GM19035 (cell line): ENCODE data around the gene PRKD2.
A peak's percentile ranks its signal among the peaks of the same experiment; 100 is the strongest.
"Not testable (repeated sequence)": the region's sequence is repeated elsewhere in the genome, so short reads cannot be mapped to it uniquely, and the experiment has no call there.

ENCODE experiments used
- ATAC-seq: cut with Tn5 transposase; IDR thresholded peaks from one replicate; pipeline ENCODE4 v1.9.1; 2021; ENCODE audit not compliant: unreplicated experiment

Gene PRKD2

DNA sequence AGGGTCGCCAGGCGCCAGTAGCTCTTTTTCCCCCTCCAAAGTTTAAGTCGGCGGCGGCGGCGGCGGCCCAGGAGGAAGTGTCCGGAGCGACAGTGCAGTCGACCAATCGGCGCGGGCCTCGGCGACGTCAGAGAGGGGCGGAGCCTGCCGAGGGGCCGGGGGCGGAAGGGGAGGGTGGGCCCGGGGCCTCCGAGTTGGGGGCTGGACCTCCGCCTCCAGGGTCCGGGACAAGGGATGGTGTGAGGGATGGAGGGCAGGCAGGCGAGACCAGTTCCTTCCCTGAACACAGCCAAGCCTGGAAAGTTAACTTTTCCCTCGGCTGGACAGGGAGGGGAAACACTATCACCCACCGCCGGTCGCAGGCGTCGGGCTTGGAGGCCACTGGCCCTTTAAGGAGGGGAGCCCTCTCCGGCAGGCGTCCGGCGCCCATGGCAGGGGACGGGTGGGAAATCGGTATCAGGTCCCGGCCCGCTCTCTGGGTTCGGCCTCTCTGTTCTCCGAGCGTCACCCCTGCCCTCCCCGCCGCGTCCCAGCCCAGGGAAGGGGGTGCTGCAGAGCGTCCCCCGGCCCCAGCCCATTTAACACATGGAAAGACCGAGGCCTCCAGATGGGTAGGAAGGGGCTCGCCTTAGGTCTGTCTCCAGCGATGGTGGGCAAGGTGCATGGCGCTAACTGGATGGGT is at the start of gene PRKD2:
Gene PRKD2, minus strand, starts transcription at position 81 of the 682 bp plus-strand sequence. CDS start 744 bp downstream, outside the sequence.
- peak; percentile 38 for ATAC-seq

DNA sequence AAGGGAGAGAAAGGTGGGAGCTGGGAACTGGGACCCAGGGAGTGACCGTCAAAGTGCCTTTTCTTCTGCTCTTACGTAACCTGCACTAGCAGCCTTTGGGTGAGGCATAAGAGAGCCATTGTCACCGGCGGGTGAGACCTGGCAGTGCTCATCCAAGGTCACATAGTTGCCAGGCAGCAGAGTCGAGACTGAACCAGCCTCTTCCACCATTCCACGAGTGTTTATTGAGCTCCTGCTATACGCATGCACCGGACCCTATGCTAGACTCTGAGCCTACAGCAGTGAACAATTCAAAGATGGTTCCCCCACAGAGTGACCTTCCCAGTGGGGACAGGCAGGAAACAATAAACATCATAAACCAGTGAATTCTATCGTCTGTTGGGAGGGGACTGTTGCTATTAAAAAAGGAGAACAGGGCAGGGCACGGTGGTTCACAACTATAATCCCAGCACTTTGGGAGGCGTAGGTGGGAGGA is 47.9 kb upstream of the PRKD2 start:
- ATAC-seq, result no peak

DNA sequence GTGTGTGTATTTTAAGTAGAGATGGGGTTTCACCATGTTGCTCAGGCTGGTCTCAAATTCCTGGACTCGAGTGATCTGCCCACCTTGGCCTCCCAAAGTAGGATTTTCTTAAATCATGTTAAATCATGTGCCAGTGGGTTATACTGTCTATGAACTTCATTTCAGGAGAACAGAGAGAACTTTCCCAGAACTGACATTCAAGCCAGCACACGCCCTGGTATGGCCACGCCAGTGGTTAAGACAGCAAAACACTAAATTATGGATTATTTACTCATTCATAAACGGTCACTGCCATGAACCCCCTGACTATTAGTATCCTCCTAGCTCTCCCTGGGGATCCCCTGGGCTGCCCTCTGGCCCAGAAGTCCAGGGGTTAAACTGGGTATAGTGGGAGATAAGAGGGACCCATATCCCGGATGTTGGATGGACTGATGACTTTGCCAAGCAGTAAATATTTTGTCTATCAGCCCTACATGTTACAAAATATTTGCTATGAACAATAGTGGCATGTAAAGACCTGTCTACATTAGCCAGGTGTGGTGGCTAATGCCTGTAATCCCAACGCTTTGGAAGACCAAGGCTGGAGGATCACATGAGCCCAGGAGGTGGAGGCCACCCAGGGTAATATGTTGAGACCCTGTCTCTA is 45.5 kb upstream of the PRKD2 start:
- no peak for ATAC-seq

DNA sequence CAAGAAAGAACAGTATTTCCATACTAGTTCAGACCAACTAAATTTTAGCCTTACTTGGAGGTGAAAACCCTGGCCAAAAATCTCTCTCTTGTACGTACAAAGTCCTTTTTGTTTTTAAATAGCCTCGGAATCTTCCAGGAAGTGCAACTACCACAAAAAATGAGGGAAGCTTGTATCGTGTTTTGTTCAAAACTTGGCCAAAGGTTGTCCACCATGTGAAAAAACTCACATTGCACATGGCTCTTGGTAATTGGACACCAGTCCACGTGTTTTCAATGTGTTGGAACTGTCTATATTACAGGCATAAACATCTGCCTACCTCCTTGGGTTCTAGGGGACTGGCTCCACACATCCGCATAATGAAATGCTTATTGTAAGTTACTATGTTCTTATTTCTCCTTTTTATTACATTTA is 44.5 kb upstream of the PRKD2 start:
- ATAC-seq, result no peak

DNA sequence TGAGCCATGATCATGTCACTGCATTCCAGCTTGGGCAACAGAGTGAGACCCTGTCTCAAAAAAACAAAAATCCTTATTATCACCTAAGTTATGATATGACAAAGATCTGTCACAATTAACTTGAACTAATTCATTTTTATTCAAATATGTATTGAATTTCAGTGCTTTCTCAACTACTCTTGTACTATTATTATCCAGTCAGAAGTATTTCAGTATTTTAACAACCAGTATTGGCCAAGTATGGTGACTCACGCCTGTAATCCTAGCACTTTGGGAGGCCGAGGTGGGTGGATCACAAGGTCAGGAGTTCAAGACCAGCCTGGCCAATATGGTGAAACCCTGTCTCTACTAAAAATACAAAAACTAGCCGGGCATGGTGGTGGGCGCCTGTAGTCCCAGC is 44.0 kb upstream of the PRKD2 start:
- ATAC-seq, result not testable (repeated sequence)

DNA sequence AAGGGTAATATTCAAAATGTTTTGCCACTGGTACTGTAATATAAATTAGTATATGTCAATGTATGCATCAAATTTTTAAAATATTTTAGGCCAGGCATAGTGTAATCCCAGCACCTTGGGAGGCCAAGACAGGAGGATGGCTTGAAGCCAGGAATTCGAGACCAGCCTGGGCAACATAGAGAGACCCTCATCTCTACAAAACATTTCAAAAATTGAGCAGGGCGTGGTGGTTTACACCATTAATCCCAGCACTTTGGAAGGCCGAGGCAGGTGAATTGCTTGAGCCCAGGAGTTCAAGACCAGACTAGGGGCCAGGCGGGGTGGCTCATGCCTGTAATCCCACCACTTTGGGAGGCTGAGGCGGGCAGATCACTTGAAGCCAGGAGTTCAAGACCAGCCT is 43.4 kb upstream of the PRKD2 start:
- no peak for ATAC-seq

DNA sequence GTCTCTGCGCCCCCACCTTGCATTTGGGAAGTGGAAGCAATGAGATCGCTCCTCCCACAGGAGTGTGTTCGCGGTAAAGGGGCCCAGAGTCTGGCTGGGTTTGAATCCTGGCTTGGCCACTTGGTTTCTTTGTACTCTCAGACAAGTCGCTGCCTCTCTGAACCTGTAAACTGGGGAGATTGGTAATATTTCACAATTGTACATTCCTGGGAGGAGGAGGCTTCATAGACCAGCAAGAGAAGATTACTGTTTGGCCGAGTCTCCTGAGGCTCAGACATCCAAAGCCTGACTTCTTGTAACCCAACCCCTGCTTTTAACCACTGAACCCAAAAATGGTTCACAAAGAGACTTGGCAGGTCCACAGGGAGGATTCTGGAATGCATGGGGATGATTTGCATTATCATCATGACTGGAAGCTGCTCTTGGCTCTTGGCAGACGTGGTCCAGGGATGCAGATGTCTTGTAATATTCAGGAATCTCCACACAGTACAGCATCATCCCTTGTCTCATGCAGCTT is 43.0 kb upstream of the PRKD2 start:
- ATAC-seq, result no peak

DNA sequence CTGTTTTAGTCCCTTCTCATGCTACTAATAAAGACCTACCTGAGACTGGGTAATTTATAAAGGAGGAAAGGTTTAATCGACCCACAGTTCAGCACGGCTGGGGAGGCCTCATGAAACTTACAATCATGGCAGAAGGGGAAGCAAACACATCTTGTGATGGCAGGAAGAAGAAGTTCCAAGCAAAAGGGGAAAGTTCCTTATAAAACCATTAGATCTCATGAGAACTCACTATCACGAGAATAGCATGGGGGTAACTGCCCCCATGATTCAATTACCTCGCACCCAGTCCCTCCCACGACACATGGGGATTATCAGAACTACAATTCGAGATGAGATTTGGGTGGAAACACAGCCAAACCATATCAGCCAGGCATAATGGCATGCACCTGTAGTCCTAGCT is 42.3 kb upstream of the PRKD2 start:
- no peak for ATAC-seq

DNA sequence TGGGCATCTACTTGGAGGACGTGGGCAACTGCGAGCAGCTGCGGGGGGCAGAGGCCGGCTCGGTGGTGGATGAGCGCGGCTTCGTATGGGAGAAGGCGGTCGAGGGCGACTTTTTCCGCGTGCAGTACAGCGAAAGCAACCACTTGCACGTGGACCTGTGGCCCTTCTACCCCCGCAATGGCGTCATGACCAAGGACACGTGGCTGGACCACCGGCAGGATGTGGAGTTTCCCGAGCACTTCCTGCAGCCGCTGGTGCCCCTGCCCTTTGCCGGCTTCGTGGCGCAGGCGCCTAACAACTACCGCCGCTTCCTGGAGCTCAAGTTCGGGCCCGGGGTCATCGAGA is 39.6 kb upstream of the PRKD2 start:
- no peak for ATAC-seq

DNA sequence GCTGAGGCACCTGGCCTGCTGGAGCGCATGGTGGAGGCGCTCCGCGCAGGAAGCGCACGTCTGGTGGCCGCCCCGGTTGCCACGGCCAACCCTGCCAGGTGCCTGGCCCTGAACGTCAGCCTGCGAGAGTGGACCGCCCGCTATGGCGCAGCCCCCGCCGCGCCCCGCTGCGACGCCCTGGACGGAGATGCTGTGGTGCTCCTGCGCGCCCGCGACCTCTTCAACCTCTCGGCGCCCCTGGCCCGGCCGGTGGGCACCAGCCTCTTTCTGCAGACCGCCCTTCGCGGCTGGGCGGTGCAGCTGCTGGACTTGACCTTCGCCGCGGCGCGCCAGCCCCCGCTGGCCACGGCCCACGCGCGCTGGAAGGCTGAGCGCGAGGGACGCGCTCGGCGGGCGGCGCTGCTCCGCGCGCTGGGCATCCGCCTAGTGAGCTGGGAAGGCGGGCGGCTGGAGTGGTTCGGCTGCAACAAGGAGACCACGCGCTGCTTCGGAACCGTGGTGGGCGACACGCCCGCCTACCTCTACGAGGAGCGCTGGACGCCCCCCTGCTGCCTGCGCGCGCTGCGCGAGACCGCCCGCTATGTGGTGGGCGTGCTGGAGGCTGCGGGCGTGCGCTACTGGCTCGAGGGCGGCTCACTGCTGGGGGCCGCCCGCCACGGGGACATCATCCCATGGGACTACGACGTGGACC is 39.1 kb upstream of the PRKD2 start:
- ATAC-seq, result no peak

DNA sequence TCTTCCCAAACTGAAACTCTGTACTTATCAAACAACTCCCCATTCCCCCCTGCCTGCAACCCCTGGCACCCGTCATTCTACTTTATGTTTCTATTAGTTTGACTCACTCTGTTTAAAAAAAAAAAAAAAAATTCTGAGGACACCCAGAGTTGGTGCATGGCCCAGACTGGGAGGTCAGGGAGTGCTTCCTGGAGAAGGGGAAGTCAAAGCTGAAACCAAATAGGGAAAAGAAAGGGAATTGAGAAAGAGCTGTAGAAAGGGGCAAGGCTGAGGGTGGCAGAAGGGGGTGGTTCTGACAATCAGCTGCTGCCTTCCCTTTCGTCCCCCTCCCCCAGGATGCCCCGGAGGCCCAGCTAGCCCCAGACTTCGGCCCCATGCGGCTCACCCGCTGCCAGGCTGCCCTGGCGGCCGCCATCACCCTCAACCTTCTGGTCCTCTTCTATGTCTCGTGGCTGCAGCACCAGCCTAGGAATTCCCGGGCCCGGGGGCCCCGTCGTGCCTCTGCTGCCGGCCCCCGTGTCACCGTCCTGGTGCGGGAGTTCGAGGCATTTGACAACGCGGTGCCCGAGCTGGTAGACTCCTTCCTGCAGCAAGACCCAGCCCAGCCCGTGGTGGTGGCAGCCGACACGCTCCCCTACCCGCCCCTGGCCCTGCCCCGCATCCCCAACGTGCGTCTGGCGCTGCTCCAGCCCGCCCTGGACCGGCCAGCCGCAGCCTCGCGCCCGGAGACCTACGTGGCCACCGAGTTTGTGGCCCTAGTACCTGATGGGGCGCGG is 38.4 kb upstream of the PRKD2 start:
- ATAC-seq, result no peak

DNA sequence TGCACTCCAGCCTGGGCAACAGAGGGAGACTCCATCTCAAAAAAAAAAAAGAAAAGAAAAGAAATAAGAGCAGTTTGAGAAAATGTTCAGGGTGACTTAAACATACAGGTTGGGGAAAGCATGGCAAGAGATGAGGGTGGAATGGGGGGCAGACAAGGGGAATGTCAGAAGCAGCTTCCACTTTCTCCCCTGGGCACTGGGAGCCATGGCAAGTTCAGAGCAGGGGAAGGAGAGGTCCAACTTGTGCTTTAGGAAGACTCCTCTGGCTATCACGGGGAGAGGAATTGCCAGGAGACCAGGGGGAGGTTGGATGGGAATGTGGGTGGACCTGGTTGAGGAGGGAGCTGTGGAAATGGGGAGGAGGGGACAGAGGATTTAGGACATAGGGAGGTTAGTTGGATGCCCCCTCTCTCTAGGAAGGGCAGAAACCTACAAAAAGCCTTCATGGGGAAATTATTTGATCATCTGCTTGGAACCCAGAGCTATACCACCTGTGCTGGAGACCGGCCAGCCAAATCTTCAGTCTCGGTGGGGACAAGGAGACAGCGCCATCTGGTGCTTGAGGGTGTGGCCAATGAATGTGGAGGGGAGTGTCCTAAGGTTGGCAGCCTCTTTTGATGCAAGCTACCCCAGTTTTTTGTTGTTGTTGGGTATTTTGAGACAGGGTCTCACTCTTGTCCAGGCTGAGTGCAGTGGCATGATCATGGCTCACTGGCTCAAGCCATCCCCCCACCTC is 36.7 kb upstream of the PRKD2 start:
- no peak for ATAC-seq

DNA sequence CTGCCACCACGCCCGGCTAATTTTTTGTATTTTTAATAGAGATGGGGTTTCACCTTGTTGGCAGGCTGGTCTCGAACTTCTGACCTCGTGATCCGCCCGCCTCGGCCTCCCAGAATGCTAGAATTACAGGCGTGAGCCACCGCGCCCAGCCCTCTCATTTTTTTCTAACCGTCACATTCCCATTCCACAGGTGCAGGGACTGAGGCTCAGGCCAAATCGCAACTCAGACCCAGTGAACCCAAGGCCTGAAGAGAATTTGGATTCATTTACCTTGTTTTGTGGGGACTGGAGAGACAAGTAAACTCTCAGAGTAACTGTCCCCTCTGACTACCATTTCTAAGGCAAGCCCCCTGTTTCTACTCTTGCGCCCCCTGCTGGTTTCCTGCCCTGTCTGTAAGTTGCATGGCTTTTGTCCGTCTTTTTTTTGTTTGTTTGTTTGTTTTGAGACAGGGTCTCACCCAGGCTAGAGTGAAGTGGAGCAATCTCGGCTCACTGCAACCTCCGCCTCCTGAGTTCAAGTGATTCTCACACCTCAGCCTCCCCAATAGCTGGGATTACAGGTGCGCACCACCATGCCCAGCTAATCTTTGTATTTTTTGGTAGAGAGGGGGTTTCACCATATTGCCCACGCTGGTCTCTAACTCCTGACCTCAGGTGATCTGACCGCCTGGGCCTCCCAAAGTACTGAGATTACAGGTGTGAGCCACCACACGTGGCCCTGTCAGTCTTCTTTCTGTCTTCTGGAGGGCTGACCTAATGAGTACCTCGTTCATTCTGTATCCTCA is 31.6 kb upstream of the PRKD2 start:
- no peak for ATAC-seq

DNA sequence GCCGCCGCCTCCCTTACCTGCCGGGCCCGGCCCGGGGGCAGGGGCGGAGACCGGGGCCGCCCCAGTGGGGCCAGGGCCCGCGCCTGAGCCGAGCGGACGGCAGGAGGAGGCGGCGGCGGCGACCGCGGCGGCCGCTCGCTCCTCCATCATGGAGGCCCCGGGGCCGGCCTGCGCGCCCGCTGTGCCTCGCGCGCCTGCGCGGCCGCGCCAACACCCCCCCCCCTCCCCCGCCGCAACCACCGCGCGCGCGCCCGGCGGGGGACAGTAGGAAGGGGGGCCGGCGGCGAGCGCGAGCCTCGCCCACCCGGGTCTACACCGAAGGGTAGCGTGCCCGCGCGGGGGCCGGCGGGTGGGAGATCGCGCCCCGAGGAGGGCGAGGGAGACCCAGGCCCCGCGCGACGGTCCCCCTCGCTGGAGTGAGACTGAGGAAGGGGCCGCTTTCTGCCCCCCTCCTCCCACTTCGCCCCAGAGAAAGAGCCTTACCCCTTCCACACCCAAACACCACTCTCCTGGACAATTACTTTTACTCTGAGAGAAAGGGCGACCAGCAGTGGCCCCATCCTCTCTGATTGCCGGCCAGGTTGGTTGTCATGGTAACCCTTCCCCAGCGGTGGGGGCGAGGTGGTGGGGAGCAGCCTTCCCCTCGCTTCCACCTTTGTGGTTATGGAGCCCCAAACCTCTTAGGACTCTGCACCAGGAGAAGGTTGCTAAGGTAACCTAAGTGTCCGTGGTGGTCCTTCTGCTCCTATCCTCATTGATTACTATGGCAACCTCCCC is 29.6 kb upstream of the PRKD2 start, which contains the start of gene STRN4:
Gene STRN4, minus strand, starts transcription at position 170 of the 777 bp plus-strand sequence. Its CDS starts 20 bp downstream, at position 150.
- peak; percentile 59 for ATAC-seq

DNA sequence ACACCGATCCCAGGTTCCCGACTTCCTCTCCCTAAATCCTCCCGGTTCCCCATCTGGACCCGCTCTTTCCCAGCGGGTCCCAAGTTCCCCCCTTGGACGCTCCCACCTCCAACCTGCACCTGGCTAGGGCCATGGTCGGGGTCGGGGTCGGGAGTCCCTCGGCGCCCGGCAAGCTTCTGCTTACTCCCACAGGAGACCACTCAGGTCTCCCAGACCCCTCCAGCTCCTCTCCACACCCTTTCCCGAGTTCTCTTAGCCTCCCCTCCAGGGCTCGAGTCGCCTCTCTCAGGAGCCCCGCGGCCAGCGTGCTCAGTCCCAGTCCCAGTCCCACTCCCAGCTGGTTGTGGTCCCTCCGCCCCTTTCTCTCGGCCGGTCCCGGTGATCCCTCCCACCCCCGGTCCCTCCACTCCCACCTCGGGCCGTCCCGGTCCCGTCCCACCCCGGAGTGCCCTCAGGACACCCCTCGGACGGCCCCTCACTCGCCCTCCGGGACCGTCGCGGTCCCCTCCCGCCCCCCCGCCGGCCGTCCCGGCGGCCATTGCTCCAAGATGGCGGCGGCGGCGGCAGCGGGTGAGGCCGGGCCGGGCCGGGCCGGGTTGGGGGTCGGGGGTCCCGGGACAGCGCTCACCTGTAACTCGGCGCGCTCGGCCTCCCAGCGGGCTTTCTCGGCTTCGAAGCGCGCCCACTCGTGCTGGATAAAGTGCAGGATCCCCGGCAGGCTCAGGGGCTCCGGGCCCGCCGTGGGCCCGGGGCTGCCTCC is 28.8 kb upstream of the PRKD2 start, which contains the start of gene FKRP:
Gene FKRP, plus strand, starts transcription at position 537 of the 760 bp plus-strand sequence. CDS start 9,394 bp downstream, outside the sequence.
- peak; percentile 44 for ATAC-seq

DNA sequence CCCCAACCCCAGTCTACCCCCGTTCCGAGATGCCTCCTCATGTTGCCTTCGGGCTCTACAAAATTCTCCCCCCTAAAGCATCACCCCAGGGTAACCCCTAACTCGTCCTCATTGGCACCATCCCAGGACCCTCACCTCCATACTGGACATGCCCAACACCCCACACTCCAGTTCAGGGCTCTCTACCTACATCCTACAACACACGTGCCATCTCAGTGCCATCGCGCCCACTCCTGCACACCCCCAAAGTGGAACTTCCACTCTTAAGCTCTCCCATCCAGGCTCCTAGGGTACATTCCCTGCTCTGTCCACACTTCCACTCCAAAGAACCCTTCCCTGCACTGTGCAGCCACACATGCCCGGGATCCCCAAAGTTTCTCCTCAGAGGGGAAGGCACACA is 28.1 kb upstream of the PRKD2 start:
- ATAC-seq, result no peak

DNA sequence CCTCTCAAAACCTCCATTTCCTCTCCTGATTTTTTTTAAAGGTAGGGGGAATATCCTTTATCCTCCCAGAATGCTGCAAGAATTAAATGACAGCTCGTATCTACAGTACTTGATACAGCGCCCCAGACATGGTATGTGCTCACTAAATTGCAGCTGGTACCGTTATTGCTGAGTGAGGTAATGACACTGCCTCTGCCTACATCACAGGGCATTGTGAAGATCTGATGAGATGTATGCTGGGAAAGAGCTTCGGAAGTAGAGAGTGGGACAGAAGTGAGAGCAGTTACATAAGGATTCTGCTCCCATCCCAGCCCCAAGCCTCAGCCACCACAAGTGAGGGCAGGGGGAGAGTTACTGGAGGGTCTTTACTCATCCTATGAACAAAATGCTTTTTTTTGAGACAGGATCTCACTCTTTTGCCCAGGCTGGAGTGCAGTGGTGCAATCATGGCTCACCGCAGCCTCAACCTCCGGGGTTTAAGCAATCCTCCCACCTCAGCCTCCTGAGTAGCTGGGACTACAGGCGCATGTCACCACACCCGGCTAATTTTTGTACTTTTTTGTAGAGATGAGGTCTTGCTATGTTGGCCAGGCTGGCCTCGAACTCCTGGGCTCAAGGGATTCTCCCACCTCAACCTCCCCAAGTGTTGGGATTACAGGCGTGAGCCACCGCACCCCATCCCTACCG is 27.2 kb upstream of the PRKD2 start:
- ATAC-seq, result no peak
